Ishikawa (cell line): ENCODE data around the gene C19orf33.

Experiments
- CEBPB ChIP-seq: IDR thresholded peaks from 2 replicates; pipeline ENCODE4 v1.6.1; 2012
- CREB1 ChIP-seq: IDR thresholded peaks from 2 replicates; pipeline ENCODE4 v1.6.1; 2012; ENCODE audit warnings: low read depth
- EGR1 ChIP-seq: IDR thresholded peaks from 2 replicates; pipeline ENCODE4 v1.6.1; 2012
- EP300 ChIP-seq: IDR thresholded peaks from 2 replicates; pipeline ENCODE4 v1.6.1; 2012; ENCODE audit warnings: borderline replicate concordance
- FOXM1 ChIP-seq: IDR thresholded peaks from 2 replicates; pipeline ENCODE4 v1.6.1; 2012; ENCODE audit warnings: low read depth, borderline replicate concordance
- NFIC ChIP-seq: IDR thresholded peaks from 2 replicates; pipeline ENCODE4 v1.6.1; 2012
- RAD21 ChIP-seq: IDR thresholded peaks from 2 replicates; pipeline ENCODE4 v1.6.1; 2012; ENCODE audit warnings: low read depth
- TAF1 ChIP-seq: IDR thresholded peaks from 2 replicates; pipeline ENCODE4 v1.6.1; 2012; ENCODE audit warnings: low read depth, mild to moderate bottlenecking
- TCF12 ChIP-seq: IDR thresholded peaks from 2 replicates; pipeline ENCODE4 v1.6.1; 2012; ENCODE audit warnings: low read depth
- TEAD4 ChIP-seq: IDR thresholded peaks from 2 replicates; pipeline ENCODE4 v1.6.1; 2012
- YY1 ChIP-seq: IDR thresholded peaks from 2 replicates; pipeline ENCODE4 v1.6.1; 2012; ENCODE audit warnings: low read depth
- ZBTB7A ChIP-seq: IDR thresholded peaks from 2 replicates; pipeline ENCODE4 v1.6.1; 2012; ENCODE audit warnings: low read depth
- TF ChIP-seq, protein P1 (sequence below): IDR thresholded peaks from 2 replicates; pipeline ENCODE4 v1.6.1; 2012
- TF ChIP-seq, protein P2 (sequence below): IDR thresholded peaks from 2 replicates; pipeline ENCODE4 v1.6.1; 2012; ENCODE audit warnings: low read depth, mild to moderate bottlenecking
- TF ChIP-seq, protein P3 (sequence below): IDR thresholded peaks from 2 replicates; pipeline ENCODE4 v1.6.1; 2012

The C19orf33 gene

DNA sequence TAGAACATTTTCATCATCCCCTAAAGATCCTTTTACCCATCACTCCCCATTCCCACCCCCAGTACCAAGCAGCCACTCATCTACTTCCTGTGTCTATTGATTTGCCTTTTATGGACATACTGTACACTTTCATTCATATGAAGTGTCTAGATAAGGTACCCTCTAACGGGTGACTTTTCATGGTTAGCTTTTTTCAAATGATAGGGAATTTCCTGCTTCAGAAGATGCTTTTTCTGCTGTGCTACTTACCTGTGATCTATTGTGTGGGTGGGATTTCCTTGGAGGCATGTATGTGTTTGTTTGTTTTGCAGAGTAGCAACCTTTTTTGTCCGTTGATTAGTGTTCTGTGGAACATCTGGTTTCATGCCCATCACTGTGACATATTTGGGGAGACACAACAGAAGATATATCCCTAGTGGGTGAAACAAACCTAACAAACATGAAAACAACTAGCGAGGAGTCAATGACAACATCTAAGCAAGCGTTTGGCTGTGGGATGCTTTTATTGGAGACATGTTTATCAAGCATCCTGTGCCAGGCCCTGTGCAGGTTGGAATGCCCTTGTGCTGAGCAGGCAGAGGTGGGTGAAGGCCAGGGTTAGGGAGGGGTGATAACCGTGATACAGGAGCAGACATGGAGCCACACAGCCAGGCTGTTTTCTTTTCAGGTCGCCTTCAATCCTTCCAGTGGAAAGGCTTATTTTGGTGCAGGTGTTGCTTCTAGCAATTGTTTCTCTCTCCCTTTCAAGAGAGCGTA, 22.1 kb upstream of the C19orf33 start:
- TF ChIP-seq, protein P1, sequence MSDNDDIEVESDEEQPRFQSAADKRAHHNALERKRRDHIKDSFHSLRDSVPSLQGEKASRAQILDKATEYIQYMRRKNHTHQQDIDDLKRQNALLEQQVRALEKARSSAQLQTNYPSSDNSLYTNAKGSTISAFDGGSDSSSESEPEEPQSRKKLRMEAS: no peak
- no peak for TF ChIP-seq ZBTB7A
- no peak for TF ChIP-seq TEAD4
- no peak for TF ChIP-seq EP300
- no peak for TF ChIP-seq TAF1
- no peak for TF ChIP-seq NFIC

DNA sequence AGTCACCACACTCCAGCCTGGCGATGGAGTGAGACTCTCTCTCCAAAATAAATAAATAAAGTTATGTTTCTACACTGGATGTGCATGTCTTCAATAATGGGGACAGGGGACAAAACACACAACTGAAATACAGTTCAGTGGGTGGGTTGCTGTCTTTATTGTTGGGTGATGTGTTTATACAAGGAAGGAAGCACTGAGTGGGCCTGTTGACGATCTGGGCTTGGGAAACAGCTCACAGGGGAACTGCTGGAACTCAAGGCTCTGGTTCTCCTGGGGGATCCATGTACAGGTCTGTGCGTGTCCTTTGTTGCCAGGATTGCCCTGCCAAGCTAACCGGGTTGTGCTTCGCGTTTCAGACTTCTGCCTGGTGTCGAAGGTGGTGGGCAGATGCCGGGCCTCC, 20.8 kb upstream of the C19orf33 start:
- no peak for TF ChIP-seq EP300
- no peak for TF ChIP-seq CEBPB
- no peak for TF ChIP-seq TAF1
- no peak for TF ChIP-seq CREB1
- TF ChIP-seq TCF12: no peak
- TF ChIP-seq FOXM1: no peak
- TF ChIP-seq TEAD4: no peak
- TF ChIP-seq ZBTB7A: no peak
- TF ChIP-seq, protein P1: no peak
- TF ChIP-seq RAD21: no peak
- TF ChIP-seq, protein P2, sequence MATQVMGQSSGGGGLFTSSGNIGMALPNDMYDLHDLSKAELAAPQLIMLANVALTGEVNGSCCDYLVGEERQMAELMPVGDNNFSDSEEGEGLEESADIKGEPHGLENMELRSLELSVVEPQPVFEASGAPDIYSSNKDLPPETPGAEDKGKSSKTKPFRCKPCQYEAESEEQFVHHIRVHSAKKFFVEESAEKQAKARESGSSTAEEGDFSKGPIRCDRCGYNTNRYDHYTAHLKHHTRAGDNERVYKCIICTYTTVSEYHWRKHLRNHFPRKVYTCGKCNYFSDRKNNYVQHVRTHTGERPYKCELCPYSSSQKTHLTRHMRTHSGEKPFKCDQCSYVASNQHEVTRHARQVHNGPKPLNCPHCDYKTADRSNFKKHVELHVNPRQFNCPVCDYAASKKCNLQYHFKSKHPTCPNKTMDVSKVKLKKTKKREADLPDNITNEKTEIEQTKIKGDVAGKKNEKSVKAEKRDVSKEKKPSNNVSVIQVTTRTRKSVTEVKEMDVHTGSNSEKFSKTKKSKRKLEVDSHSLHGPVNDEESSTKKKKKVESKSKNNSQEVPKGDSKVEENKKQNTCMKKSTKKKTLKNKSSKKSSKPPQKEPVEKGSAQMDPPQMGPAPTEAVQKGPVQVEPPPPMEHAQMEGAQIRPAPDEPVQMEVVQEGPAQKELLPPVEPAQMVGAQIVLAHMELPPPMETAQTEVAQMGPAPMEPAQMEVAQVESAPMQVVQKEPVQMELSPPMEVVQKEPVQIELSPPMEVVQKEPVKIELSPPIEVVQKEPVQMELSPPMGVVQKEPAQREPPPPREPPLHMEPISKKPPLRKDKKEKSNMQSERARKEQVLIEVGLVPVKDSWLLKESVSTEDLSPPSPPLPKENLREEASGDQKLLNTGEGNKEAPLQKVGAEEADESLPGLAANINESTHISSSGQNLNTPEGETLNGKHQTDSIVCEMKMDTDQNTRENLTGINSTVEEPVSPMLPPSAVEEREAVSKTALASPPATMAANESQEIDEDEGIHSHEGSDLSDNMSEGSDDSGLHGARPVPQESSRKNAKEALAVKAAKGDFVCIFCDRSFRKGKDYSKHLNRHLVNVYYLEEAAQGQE: no peak

DNA sequence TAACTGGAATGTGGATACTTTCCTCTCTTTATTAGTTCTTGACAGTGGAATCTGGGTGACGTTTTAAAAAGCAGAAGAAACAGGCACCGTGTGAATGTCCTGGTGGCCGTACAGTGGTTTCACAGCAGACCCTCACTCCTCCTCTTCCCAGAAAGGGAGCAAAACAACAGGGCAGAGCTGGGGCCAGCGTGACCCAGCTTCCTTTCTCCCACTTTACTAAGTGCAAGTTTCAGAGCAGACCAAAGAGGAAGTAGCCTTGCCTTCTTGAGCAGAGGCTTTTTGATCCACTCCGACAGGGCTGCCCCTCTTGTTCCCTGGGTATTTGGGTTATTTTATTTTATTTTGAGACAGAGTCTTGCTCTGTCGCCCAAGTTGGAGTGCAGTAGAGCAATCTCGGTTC, 19.6 kb upstream of the C19orf33 start:
- TF ChIP-seq CEBPB (no peak), EP300 (no peak), YY1 (no peak), TCF12 (no peak), EGR1 (no peak), CREB1 (no peak), NFIC (no peak), TEAD4 (no peak)
- TF ChIP-seq, protein P3, sequence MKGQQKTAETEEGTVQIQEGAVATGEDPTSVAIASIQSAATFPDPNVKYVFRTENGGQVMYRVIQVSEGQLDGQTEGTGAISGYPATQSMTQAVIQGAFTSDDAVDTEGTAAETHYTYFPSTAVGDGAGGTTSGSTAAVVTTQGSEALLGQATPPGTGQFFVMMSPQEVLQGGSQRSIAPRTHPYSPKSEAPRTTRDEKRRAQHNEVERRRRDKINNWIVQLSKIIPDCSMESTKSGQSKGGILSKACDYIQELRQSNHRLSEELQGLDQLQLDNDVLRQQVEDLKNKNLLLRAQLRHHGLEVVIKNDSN: no peak
- TF ChIP-seq, protein P1: no peak
- TF ChIP-seq, protein P2: no peak

DNA sequence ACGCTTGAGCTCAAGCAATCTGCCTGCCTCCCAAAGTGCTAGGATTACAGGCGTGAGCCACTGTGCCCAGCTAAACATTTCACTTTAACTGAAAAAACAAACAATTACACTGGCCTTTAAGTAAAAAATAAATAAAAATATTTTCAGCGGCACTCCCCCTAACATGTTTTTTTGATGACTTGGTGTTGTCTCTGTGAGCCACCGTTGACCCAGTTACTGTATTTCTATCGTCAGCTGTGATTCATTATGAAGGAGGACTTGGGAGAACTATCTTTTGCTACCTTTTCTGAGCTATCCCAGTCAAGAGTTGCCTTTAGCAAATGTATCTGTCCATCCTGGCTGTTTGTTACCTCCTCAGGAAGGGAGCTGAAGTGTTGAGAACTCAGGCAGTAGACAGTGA, 18.5 kb upstream of the C19orf33 start:
- TF ChIP-seq, protein P2: no peak
- TF ChIP-seq ZBTB7A (no peak), EGR1 (no peak), TAF1 (no peak), RAD21 (no peak), TEAD4 (no peak)
- TF ChIP-seq, protein P1: no peak

DNA sequence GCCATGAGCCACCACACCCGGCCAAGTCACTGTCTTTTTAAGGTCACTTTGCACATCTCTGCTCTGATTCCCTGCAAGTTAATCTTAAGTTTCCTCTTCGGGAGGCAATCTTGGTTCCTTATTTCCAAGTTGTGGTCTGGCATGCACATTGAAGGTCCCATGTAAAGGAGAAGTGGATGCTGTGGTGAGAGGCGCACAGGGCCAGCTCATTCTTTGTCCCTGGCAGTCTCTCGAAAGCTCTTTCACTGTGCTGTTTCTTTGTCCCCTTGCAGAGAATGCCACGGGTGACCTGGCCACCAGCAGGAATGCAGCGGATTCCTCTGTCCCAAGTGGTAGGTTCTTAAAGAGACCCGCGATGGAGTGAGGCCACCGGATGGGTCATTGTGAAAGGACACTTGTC, 16.4 kb upstream of the C19orf33 start:
- no peak for TF ChIP-seq TCF12
- no peak for TF ChIP-seq ZBTB7A
- TF ChIP-seq EP300: no peak
- TF ChIP-seq RAD21: no peak
- no peak for TF ChIP-seq CREB1
- TF ChIP-seq FOXM1: no peak
